H1 (cell line): ENCODE data around the gene ADRM1. TPM values are rescaled to one million over a fixed set of nuclear protein-coding genes. Genes with fewer than 3 reads are reported as not detected.

ENCODE experiments used
- CTCF ChIA-PET: fragments of 300-600 bp; sonication (Branson Sonifier 250); formaldehyde crosslinking; loops from one replicate; lab custom pipeline; 2021; ENCODE audit not compliant: partially characterized antibody; lab: Charles Lee
- POLR2A ChIA-PET: fragments of 300-600 bp; sonication (Branson Sonifier 250); formaldehyde crosslinking; loops from one replicate; lab custom pipeline; 2021; ENCODE audit warnings: inconsistent platforms; ENCODE audit not compliant: partially characterized antibody; lab: Charles Lee
- DNase-seq, 2 experiments: peaks; one replicate each; pipeline versions ENCODE4 v3.0.0 to v3.0.0-alpha.2; 2010 to 2022; ENCODE audit warnings: low spot score in 2 of 2, low read depth in 1 of 2, mixed read lengths in 1 of 2
- FAIRE-seq: peaks from 2 replicates; lab custom pipeline; 2011; peaks lifted over from hg19 to GRCh38; lab: Jason Lieb, UNC
- H2AFZ ChIP-seq: 2 replicates; pipeline ENCODE4 v1.8.1; 2012; ENCODE audit warnings: low read length, inconsistent platforms
- H2AK5ac ChIP-seq: 2 replicates; pipeline ENCODE4 v1.6.1; 2013; ENCODE audit warnings: low read depth, low read length
- H2BK120ac ChIP-seq: replicated peaks from 2 replicates; pipeline ENCODE3; 2013; ENCODE audit warnings: low read depth, low read length, inconsistent platforms
- H2BK12ac ChIP-seq: 2 replicates; pipeline ENCODE4 v1.6.1; 2013; ENCODE audit warnings: low read depth, low read length
- H2BK15ac ChIP-seq: 2 replicates; pipeline ENCODE4 v1.6.1; 2013; ENCODE audit warnings: low read length
- H2BK20ac ChIP-seq: 2 replicates; pipeline ENCODE4 v1.6.1; 2013; ENCODE audit warnings: low read length
- H2BK5ac ChIP-seq: 2 replicates; pipeline ENCODE4 v1.6.1; 2013; ENCODE audit warnings: low read depth, low read length
- H3K14ac ChIP-seq: 2 replicates; pipeline ENCODE4 v1.6.1; 2013; ENCODE audit warnings: inconsistent platforms; ENCODE audit not compliant: insufficient read length
- H3K18ac ChIP-seq: 2 replicates; pipeline ENCODE4 v1.6.1; 2013; ENCODE audit warnings: low read length; ENCODE audit errors: extremely low read depth
- H3K23ac ChIP-seq: 2 replicates; pipeline ENCODE4 v1.6.1; 2013; ENCODE audit warnings: inconsistent platforms; ENCODE audit not compliant: insufficient read length
- H3K23me2 ChIP-seq: 2 replicates; pipeline ENCODE4 v1.6.1; 2013; ENCODE audit warnings: low read depth, low read length
- H3K27ac ChIP-seq: 2 replicates; pipeline ENCODE4 v1.6.1; 2011; ENCODE audit warnings: low read depth, low read length, inconsistent platforms
- H3K27me3 ChIP-seq, 4 experiments: replicated peaks in 1 of 4; 1 replicate in 1 of 4; 2 replicates in 3 of 4; pipeline versions ENCODE4 v1.6.1 to v1.8.1; 2011 to 2013; ENCODE audit warnings: low read length in 3 of 4, mild to moderate bottlenecking in 3 of 4, inconsistent platforms in 2 of 4, mixed read lengths in 2 of 4, moderate library complexity in 1 of 4; ENCODE audit not compliant: control insufficient read depth in 3 of 4, insufficient read depth in 3 of 4; ENCODE audit errors: extremely low read depth in 1 of 4
- H3K36me3 ChIP-seq, 4 experiments: 2 replicates each; pipeline versions ENCODE4 v1.6.1 to v1.8.1; 2011 to 2013; ENCODE audit warnings: mild to moderate bottlenecking in 4 of 4, low read length in 3 of 4, moderate library complexity in 2 of 4, control low read depth in 1 of 4, inconsistent platforms in 1 of 4; ENCODE audit not compliant: insufficient read depth in 4 of 4, control insufficient read depth in 2 of 4
- H3K4ac ChIP-seq: replicated peaks from 2 replicates; pipeline ENCODE3; 2013; ENCODE audit warnings: low read length, low read depth, mixed read lengths, inconsistent platforms; ENCODE audit not compliant: insufficient read length
- H3K4me1 ChIP-seq, 4 experiments: replicated peaks in 1 of 4; 1 replicate in 1 of 4; 2 replicates in 3 of 4; pipeline versions ENCODE4 v1.6.1 to v1.8.1; 2011 to 2013; ENCODE audit warnings: low read length in 3 of 4, inconsistent platforms in 2 of 4, mixed read lengths in 1 of 4; ENCODE audit not compliant: insufficient read depth in 4 of 4, control insufficient read depth in 3 of 4
- H3K4me2 ChIP-seq, 2 experiments: 2 replicates each; pipeline versions ENCODE4 v1.6.1 to v1.8.1; 2011 to 2013; ENCODE audit warnings: low read depth in 2 of 2, low read length in 2 of 2, control low read depth in 1 of 2, inconsistent platforms in 1 of 2, mild to moderate bottlenecking in 1 of 2; ENCODE audit not compliant: insufficient read depth in 1 of 2
- H3K4me3 ChIP-seq, 4 experiments: fragments of 200-600, 300-600 bp in 1 of 4; sonication (generic), shearing (Covaris generic), sonication (Bioruptor Twin) in 1 of 4; 2 replicates each; pipeline versions ENCODE4 v1.5.1 to v1.8.1; 2011 to 2016; ENCODE audit warnings: low read length in 4 of 4, low read depth in 3 of 4, control low read depth in 2 of 4, inconsistent platforms in 2 of 4, mild to moderate bottlenecking in 2 of 4, mixed read lengths in 1 of 4, moderate library complexity in 1 of 4; ENCODE audit not compliant: insufficient read depth in 2 of 4; ENCODE audit errors: extremely low read depth in 1 of 4
- H3K56ac ChIP-seq: replicated peaks from 2 replicates; pipeline ENCODE3; 2013; ENCODE audit warnings: low read depth, mild to moderate bottlenecking, mixed read lengths, low read length, inconsistent platforms; ENCODE audit not compliant: insufficient read length
- H3K79me1 ChIP-seq: 2 replicates; pipeline ENCODE4 v1.6.1; 2013; ENCODE audit warnings: low read depth, low read length, control low read depth
- H3K79me2 ChIP-seq, 2 experiments: 2 replicates each; pipeline versions ENCODE4 v1.6.1 to v1.8.1; 2012 to 2013; ENCODE audit warnings: low read length in 2 of 2, mild to moderate bottlenecking in 2 of 2, inconsistent platforms in 1 of 2; ENCODE audit not compliant: insufficient read depth in 2 of 2, control insufficient read depth in 1 of 2
- H3K9ac ChIP-seq, 4 experiments: replicated peaks in 1 of 4; 1 replicate in 1 of 4; 2 replicates in 3 of 4; pipeline versions ENCODE4 v1.6.1 to v1.8.1; 2011 to 2013; ENCODE audit warnings: low read depth in 3 of 4, low read length in 3 of 4, control low read depth in 2 of 4, mild to moderate bottlenecking in 2 of 4, moderate library complexity in 2 of 4, inconsistent platforms in 1 of 4; ENCODE audit errors: extremely low read depth in 1 of 4
- H3K9me3 ChIP-seq, 2 experiments: 2 replicates each; pipeline versions ENCODE4 v1.6.1 to v1.8.1; 2012 to 2013; ENCODE audit warnings: mild to moderate bottlenecking in 2 of 2, moderate library complexity in 2 of 2, control low read depth in 1 of 2, inconsistent platforms in 1 of 2, low read depth in 1 of 2, low read length in 1 of 2, mixed read lengths in 1 of 2; ENCODE audit not compliant: insufficient read depth in 2 of 2
- H4K20me1 ChIP-seq, 2 experiments: replicated peaks in 1 of 2; 2 replicates each; pipeline versions ENCODE3 to v1.8.1; 2011 to 2013; ENCODE audit warnings: inconsistent platforms in 2 of 2, low read length in 2 of 2, mild to moderate bottlenecking in 1 of 2; ENCODE audit not compliant: insufficient read depth in 2 of 2, control insufficient read depth in 1 of 2
- H4K5ac ChIP-seq: 2 replicates; pipeline ENCODE4 v1.6.1; 2013; ENCODE audit warnings: low read length, low read depth, mixed read lengths, inconsistent platforms; ENCODE audit not compliant: insufficient read length
- H4K8ac ChIP-seq: 2 replicates; pipeline ENCODE4 v1.8.0; 2013; ENCODE audit warnings: mild to moderate bottlenecking, moderate library complexity, low read length, inconsistent platforms; ENCODE audit not compliant: insufficient read depth; ENCODE audit errors: extremely low read depth
- H4K91ac ChIP-seq: replicated peaks from 2 replicates; pipeline ENCODE3; 2013; ENCODE audit warnings: low read length, mixed read lengths, inconsistent platforms; ENCODE audit not compliant: insufficient read length
- ASH2L ChIP-seq: fragments of 200-600, 300-600 bp; sonication (generic); IDR thresholded peaks from one replicate; pipeline ENCODE4 v1.7.1; 2017; ENCODE audit warnings: low read length
- ATF3 ChIP-seq: IDR thresholded peaks from 2 replicates; pipeline ENCODE4 v1.6.1; 2011; ENCODE audit warnings: low read depth, mild to moderate bottlenecking, low read length; ENCODE audit not compliant: insufficient read depth
- CBX5 ChIP-seq: fragments of 300-800, 300-1000 bp; sonication (generic); IDR thresholded peaks from 2 replicates; pipeline ENCODE4 v1.7.1; 2016; ENCODE audit warnings: antibody characterized with exemption, low read length, low read depth
- CEBPB ChIP-seq: IDR thresholded peaks from 2 replicates; pipeline ENCODE4 v1.6.1; 2012; ENCODE audit warnings: low read depth, low read length
- CHD1 ChIP-seq: IDR thresholded peaks from 2 replicates; pipeline ENCODE4 v1.6.1; 2012; ENCODE audit warnings: low read depth, low read length, improper control_type of control experiment
- EP300 ChIP-seq, 2 experiments: IDR thresholded peaks; 1 replicate in 1 of 2; 2 replicates in 1 of 2; pipeline ENCODE4 v1.6.1; 2011 to 2012; ENCODE audit warnings: low read depth in 2 of 2, low read length in 2 of 2, mild to moderate bottlenecking in 2 of 2, borderline replicate concordance in 1 of 2, inconsistent platforms in 1 of 2, moderate library complexity in 1 of 2
- GTF2F1 ChIP-seq: IDR thresholded peaks from 2 replicates; pipeline ENCODE4 v1.6.1; 2012; ENCODE audit warnings: low read depth, low read length, improper control_type of control experiment, borderline replicate concordance
- HDAC6 ChIP-seq: IDR thresholded peaks from one replicate; pipeline ENCODE4 v1.7.1; 2012; ENCODE audit warnings: low read depth, mild to moderate bottlenecking, inconsistent platforms, low read length, moderate library complexity
- JUN ChIP-seq: IDR thresholded peaks from 2 replicates; pipeline ENCODE4 v1.6.1; 2011; ENCODE audit warnings: low read depth, mild to moderate bottlenecking, improper control_type of control experiment, low read length
- JUND ChIP-seq: IDR thresholded peaks from 2 replicates; pipeline ENCODE4 v1.6.1; 2011; ENCODE audit warnings: mild to moderate bottlenecking, improper control_type of control experiment, low read length
- KDM4A ChIP-seq: IDR thresholded peaks from one replicate; pipeline ENCODE4 v1.7.1; 2012; ENCODE audit warnings: low read depth, mild to moderate bottlenecking, moderate library complexity, low read length, inconsistent platforms; ENCODE audit not compliant: severe bottlenecking
- NRF1 ChIP-seq: IDR thresholded peaks from 2 replicates; pipeline ENCODE4 v1.6.1; 2011; ENCODE audit warnings: mild to moderate bottlenecking, low read depth, low read length, improper control_type of control experiment
- POLR2AphosphoS5 ChIP-seq: IDR thresholded peaks from 2 replicates; pipeline ENCODE4 v1.6.1; 2011; ENCODE audit warnings: low read depth, low read length
- TBP ChIP-seq: IDR thresholded peaks from 2 replicates; pipeline ENCODE4 v1.6.1; 2011; ENCODE audit warnings: low read depth, low read length, improper control_type of control experiment
- YY1 ChIP-seq: IDR thresholded peaks from 2 replicates; pipeline ENCODE4 v1.6.1; 2011; ENCODE audit warnings: low read depth, mild to moderate bottlenecking, low read length
- WGBS, 2 experiments: shearing (Covaris generic) in 1 of 2; methylation state at CpG; one replicate each; pipeline versions ENCODE4 v1.1.6 to v1.1.7; 2013 to 2015; ENCODE audit warnings: low lambda C conversion rate in 2 of 2, mixed read lengths in 2 of 2, inconsistent platforms in 1 of 2, low coverage in 1 of 2, missing lambda C conversion rate in 1 of 2; ENCODE audit not compliant: insufficient replicate concordance in 2 of 2, insufficient coverage in 1 of 2, insufficient read length in 1 of 2; ENCODE audit errors: extremely low coverage in 1 of 2, missing lambda C conversion rate in 1 of 2; 5-methylcytosine and 5-hydroxymethylcytosine counted together
- polyA plus RNA-seq, 7 experiments: library from polyadenylated mRNA; depleted of rRNA in 3 of 7; stranded (reverse) in 5 of 7; unstranded in 2 of 7; fragments of >200 nt in 5 of 7; fragments of 200-250 nt in 2 of 7; gene quantifications; 1 replicate in 5 of 7; 2 replicates in 1 of 7; 4 replicates in 1 of 7; pipeline versions ENCODE4 v1.2.1 to v1.2.3, GENCODE V29; 2011 to 2013; ENCODE audit warnings: missing spikeins in 2 of 7, mixed read lengths in 2 of 7
- total RNA-seq: library from RNA; stranded (reverse); fragmentation: NEBNext Ultra II Directional; extraction: Animal tissue kit (Norgen Biotek cat#: 25700); gene quantifications from 2 replicates; pipeline ENCODE4 v1.2.1, GENCODE V29; 2021

ADRM1 gene
- total and polyA plus RNA-seq, 2 of the 8 experiments (the other 6 are each of a cell fraction or from before 2014, with no cell fraction given) = 126 to 214 TPM

- DNase-seq (no peak), FAIRE-seq (no peak)
- H3K56ac ChIP-seq = no peak overlapping the region
- H3K79me2 ChIP-seq = peaks cover 0 to 4% of the 10 kb centered on the region in 2 experiments; a peak in 1 of 4 replicates
- no peak overlapping the region for H2BK120ac ChIP-seq
- H3K4ac ChIP-seq = no peak overlapping the region
- H2BK5ac ChIP-seq = no peak overlapping the region
- H3K27ac ChIP-seq = no peak overlapping the region
- no peak overlapping the region for H2AK5ac ChIP-seq
- peaks cover 39 to 97% (median 78%) of the 10 kb centered on the region in 4 experiments for H3K36me3 ChIP-seq
- TF ChIP-seq CEBPB = no peak
- TF ChIP-seq EP300 (IDR thresholded peaks at IDR 0.05; ENCODE audit: borderline replicate concordance in 1 of 2, low read depth in 2 of 2, low read length in 2 of 2) = no peak
- TF ChIP-seq CBX5 = no peak
- TF ChIP-seq GTF2F1 = no peak
- no peak for TF ChIP-seq JUN
- TF ChIP-seq ASH2L = no peak
- TF ChIP-seq ATF3 = no peak
- TF ChIP-seq JUND = no peak
- no peak for TF ChIP-seq NRF1
- no peak for TF ChIP-seq YY1
- no peak for TF ChIP-seq POLR2AphosphoS5
- no peak for TF ChIP-seq CHD1
- no peak for TF ChIP-seq KDM4A
- TF ChIP-seq TBP = no peak
- TF ChIP-seq HDAC6 = no peak
- no peaks in the 10 kb centered on the region; the same call in none of the 2 replicates for H3K79me1 ChIP-seq
- H4K5ac ChIP-seq = no peak overlapping the region
- H4K8ac ChIP-seq = no peak overlapping the region
- ChIA-PET CTCF (interaction anchor here (1.4 to 1.7 kb wide), 2 partner anchors 53 to 64 kb away, joined by 4 to 5 read pairs; no protein-coding TSS in a partner anchor), POLR2A (interaction anchor here (1.4 to 14.6 kb wide), 6 partner anchors 9 to 77 kb away, joined by 3 to 170 read pairs (median 68); partner anchors contain the start of genes LAMA5 and RPS21)
- no peak overlapping the region for H3K14ac ChIP-seq
- H2AFZ ChIP-seq = no peak overlapping the region
- H3K4me3 ChIP-seq = no peak overlapping the region
- WGBS, 2 experiments = 92% methylated on average over 18 of the region's 25 CpGs; no CpG with 5 or more reads in 1 of the 2 experiments
- H3K23ac ChIP-seq = no peak overlapping the region
- H3K9me3 ChIP-seq = no peaks in the 10 kb centered on the region
- no peaks in the 10 kb centered on the region for H3K27me3 ChIP-seq
- no peak overlapping the region for H3K18ac ChIP-seq
- H4K20me1 ChIP-seq = peaks cover 12 to 32% of the 10 kb centered on the region in 2 experiments
- H3K23me2 ChIP-seq = no peaks in the 10 kb centered on the region
- H3K4me1 ChIP-seq = no peaks in the 10 kb centered on the region
- no peak overlapping the region for H4K91ac ChIP-seq
- H2BK20ac ChIP-seq = no peak overlapping the region
- no peak overlapping the region for H3K9ac ChIP-seq
- H2BK15ac ChIP-seq = no peak overlapping the region
- H2BK12ac ChIP-seq = no peak overlapping the region
- H3K4me2 ChIP-seq = no peak overlapping the region
Measured at GRCh38 chr20:62310757-62311121, 7.9 kb downstream of the ADRM1 start.
